Stimulated activated CD4-positive, alpha-beta T cell treated with anti-CD3 and anti-CD28 coated beads, Interleukin-15, amount 100 ng/mL, for 1 hour (primary cell): ENCODE data around the gene MOSPD3.
"Not testable (repeated sequence)": the region's sequence is repeated elsewhere in the genome, so short reads cannot be mapped to it uniquely, and the experiment has no call there.

Source experiments
- DNase-seq, 2 donors: peaks; one replicate each; pipeline ENCODE4 v3.0.0-alpha.2; 2020; ENCODE audit warnings: low read depth in 1 of 2, low spot score in 1 of 2

The MOSPD3 gene

GRCh38 chr7:100611983-100612729 lies at the start of gene MOSPD3:
Gene MOSPD3, plus strand, starts transcription at chr7:100612540. Its CDS starts 252 bp downstream, at chr7:100612792.
- peak; percentile 96 to 97 for DNase-seq

- DNase-seq, result no peak
Observed at GRCh38 chr7:100563100-100563564, 49.2 kb upstream of the MOSPD3 start.

- peak; percentile 71 to 82 for DNase-seq
Observed at GRCh38 chr7:100563809-100564400, 48.4 kb upstream of the MOSPD3 start.

GRCh38 chr7:100564405-100564804 lies 47.9 kb upstream of the MOSPD3 start:
- not testable (repeated sequence) for DNase-seq

GRCh38 chr7:100565133-100565571 lies 47.2 kb upstream of the MOSPD3 start:
- no peak for DNase-seq

- DNase-seq, result no peak
Observed at GRCh38 chr7:100566018-100566531, 46.3 kb upstream of the MOSPD3 start.

GRCh38 chr7:100567031-100567730 lies 45.2 kb upstream of the MOSPD3 start:
- DNase-seq, result no peak

- no peak for DNase-seq
Observed at GRCh38 chr7:100567751-100568175, 44.6 kb upstream of the MOSPD3 start.

GRCh38 chr7:100568176-100568895 lies 44.0 kb upstream of the MOSPD3 start:
- DNase-seq, result no peak

- DNase-seq, result peak in 1 of 2 donors; percentile 22
Observed at GRCh38 chr7:100568896-100569844, 43.2 kb upstream of the MOSPD3 start.

- DNase-seq, result no peak
Observed at GRCh38 chr7:100570954-100571828, 41.1 kb upstream of the MOSPD3 start.

- DNase-seq, result no peak
Observed at GRCh38 chr7:100571829-100572116, 40.6 kb upstream of the MOSPD3 start.

- no peak for DNase-seq
Observed at GRCh38 chr7:100572281-100572948, 39.9 kb upstream of the MOSPD3 start.

GRCh38 chr7:100572949-100573675 lies 39.2 kb upstream of the MOSPD3 start:
- DNase-seq, result no peak

GRCh38 chr7:100573691-100574361 lies 38.5 kb upstream of the MOSPD3 start, which contains the start of gene SAP25:
Gene SAP25, minus strand, starts transcription at chr7:100573900. Its CDS starts 158 bp downstream, at chr7:100573742.
- DNase-seq, result no peak

- DNase-seq, result no peak
Observed at GRCh38 chr7:100574362-100575205, 37.8 kb upstream of the MOSPD3 start.
